SK-N-SH (cell line): Measurements from ENCODE around the gene SOX13.

ENCODE experiments used
- ELF1 ChIP-seq: IDR thresholded peaks from 2 replicates; pipeline ENCODE4 v1.4.0; 2012
- TAF1 ChIP-seq: IDR thresholded peaks from 2 replicates; pipeline ENCODE4 v1.6.1; 2012; ENCODE audit warnings: low read depth, mild to moderate bottlenecking, low read length, moderate library complexity, borderline replicate concordance
- TF ChIP-seq, protein P1 (sequence below): IDR thresholded peaks from 2 replicates; pipeline ENCODE4 v1.4.0; 2012; ENCODE audit warnings: low read depth
- TF ChIP-seq, protein P2 (sequence below): fragments of 200-600 bp; sonication (generic); IDR thresholded peaks from 2 replicates; pipeline ENCODE4 v1.6.1; 2017; ENCODE audit warnings: antibody characterized with exemption, mild to moderate bottlenecking, moderate library complexity
- TF ChIP-seq, protein P3 (sequence below): IDR thresholded peaks from 2 replicates; pipeline ENCODE4 v1.4.0; 2012; ENCODE audit warnings: low read depth, borderline replicate concordance

DNA sequence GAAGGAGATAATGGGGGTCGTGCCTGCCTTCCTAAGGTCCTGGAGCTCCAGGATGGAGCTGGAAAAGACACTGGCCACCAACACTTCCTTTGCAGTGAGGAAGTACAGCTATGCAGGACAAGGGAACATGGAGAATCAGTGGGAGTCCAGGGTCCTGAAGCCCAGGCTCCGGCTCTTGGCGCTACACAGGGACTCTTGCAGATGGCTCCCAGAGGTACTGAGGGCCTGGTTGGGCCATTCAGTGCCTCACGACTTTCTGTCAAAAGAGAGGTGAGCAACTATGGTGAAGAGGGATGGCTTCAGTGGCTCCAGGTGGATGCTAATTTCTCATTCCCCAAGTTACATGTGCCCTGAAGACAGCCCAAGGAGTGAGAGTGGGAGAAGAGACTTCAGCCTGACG is 80.8 kb downstream of the SOX13 start:
- TF ChIP-seq ELF1 (no peak), TAF1 (no peak)
- TF ChIP-seq, protein P1, sequence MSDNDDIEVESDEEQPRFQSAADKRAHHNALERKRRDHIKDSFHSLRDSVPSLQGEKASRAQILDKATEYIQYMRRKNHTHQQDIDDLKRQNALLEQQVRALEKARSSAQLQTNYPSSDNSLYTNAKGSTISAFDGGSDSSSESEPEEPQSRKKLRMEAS, result no peak
- TF ChIP-seq, protein P2, sequence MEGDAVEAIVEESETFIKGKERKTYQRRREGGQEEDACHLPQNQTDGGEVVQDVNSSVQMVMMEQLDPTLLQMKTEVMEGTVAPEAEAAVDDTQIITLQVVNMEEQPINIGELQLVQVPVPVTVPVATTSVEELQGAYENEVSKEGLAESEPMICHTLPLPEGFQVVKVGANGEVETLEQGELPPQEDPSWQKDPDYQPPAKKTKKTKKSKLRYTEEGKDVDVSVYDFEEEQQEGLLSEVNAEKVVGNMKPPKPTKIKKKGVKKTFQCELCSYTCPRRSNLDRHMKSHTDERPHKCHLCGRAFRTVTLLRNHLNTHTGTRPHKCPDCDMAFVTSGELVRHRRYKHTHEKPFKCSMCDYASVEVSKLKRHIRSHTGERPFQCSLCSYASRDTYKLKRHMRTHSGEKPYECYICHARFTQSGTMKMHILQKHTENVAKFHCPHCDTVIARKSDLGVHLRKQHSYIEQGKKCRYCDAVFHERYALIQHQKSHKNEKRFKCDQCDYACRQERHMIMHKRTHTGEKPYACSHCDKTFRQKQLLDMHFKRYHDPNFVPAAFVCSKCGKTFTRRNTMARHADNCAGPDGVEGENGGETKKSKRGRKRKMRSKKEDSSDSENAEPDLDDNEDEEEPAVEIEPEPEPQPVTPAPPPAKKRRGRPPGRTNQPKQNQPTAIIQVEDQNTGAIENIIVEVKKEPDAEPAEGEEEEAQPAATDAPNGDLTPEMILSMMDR, result no peak
- TF ChIP-seq, protein P3, sequence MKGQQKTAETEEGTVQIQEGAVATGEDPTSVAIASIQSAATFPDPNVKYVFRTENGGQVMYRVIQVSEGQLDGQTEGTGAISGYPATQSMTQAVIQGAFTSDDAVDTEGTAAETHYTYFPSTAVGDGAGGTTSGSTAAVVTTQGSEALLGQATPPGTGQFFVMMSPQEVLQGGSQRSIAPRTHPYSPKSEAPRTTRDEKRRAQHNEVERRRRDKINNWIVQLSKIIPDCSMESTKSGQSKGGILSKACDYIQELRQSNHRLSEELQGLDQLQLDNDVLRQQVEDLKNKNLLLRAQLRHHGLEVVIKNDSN, result no peak
